H1 (cell line): ENCODE measurements around the gene TTC38. TPM values are rescaled to one million over a fixed set of nuclear protein-coding genes. Genes with fewer than 3 reads are reported as not detected.

ENCODE experiments used
- CTCF ChIA-PET: fragments of 300-600 bp; sonication (Branson Sonifier 250); formaldehyde crosslinking; loops from one replicate; lab custom pipeline; 2021; ENCODE audit not compliant: partially characterized antibody; lab: Charles Lee
- POLR2A ChIA-PET: fragments of 300-600 bp; sonication (Branson Sonifier 250); formaldehyde crosslinking; loops from one replicate; lab custom pipeline; 2021; ENCODE audit warnings: inconsistent platforms; ENCODE audit not compliant: partially characterized antibody; lab: Charles Lee
- DNase-seq, 2 experiments: peaks; one replicate each; pipeline versions ENCODE4 v3.0.0 to v3.0.0-alpha.2; 2010 to 2022; ENCODE audit warnings: low spot score in 2 of 2, low read depth in 1 of 2, mixed read lengths in 1 of 2
- FAIRE-seq: peaks from 2 replicates; lab custom pipeline; 2011; peaks lifted over from hg19 to GRCh38; lab: Jason Lieb, UNC
- H2AFZ ChIP-seq: 2 replicates; pipeline ENCODE4 v1.8.1; 2012; ENCODE audit warnings: low read length, inconsistent platforms
- H2AK5ac ChIP-seq: 2 replicates; pipeline ENCODE4 v1.6.1; 2013; ENCODE audit warnings: low read depth, low read length
- H2BK120ac ChIP-seq: replicated peaks from 2 replicates; pipeline ENCODE3; 2013; ENCODE audit warnings: low read depth, low read length, inconsistent platforms
- H2BK12ac ChIP-seq: 2 replicates; pipeline ENCODE4 v1.6.1; 2013; ENCODE audit warnings: low read depth, low read length
- H2BK15ac ChIP-seq: 2 replicates; pipeline ENCODE4 v1.6.1; 2013; ENCODE audit warnings: low read length
- H2BK20ac ChIP-seq: 2 replicates; pipeline ENCODE4 v1.6.1; 2013; ENCODE audit warnings: low read length
- H2BK5ac ChIP-seq: 2 replicates; pipeline ENCODE4 v1.6.1; 2013; ENCODE audit warnings: low read depth, low read length
- H3K14ac ChIP-seq: 2 replicates; pipeline ENCODE4 v1.6.1; 2013; ENCODE audit warnings: inconsistent platforms; ENCODE audit not compliant: insufficient read length
- H3K18ac ChIP-seq: 2 replicates; pipeline ENCODE4 v1.6.1; 2013; ENCODE audit warnings: low read length; ENCODE audit errors: extremely low read depth
- H3K23ac ChIP-seq: 2 replicates; pipeline ENCODE4 v1.6.1; 2013; ENCODE audit warnings: inconsistent platforms; ENCODE audit not compliant: insufficient read length
- H3K23me2 ChIP-seq: 2 replicates; pipeline ENCODE4 v1.6.1; 2013; ENCODE audit warnings: low read depth, low read length
- H3K27ac ChIP-seq: 2 replicates; pipeline ENCODE4 v1.6.1; 2011; ENCODE audit warnings: low read depth, low read length, inconsistent platforms
- H3K27me3 ChIP-seq, 4 experiments: replicated peaks in 1 of 4; 1 replicate in 1 of 4; 2 replicates in 3 of 4; pipeline versions ENCODE4 v1.6.1 to v1.8.1; 2011 to 2013; ENCODE audit warnings: low read length in 3 of 4, mild to moderate bottlenecking in 3 of 4, inconsistent platforms in 2 of 4, mixed read lengths in 2 of 4, moderate library complexity in 1 of 4; ENCODE audit not compliant: control insufficient read depth in 3 of 4, insufficient read depth in 3 of 4; ENCODE audit errors: extremely low read depth in 1 of 4
- H3K36me3 ChIP-seq, 4 experiments: 2 replicates each; pipeline versions ENCODE4 v1.6.1 to v1.8.1; 2011 to 2013; ENCODE audit warnings: mild to moderate bottlenecking in 4 of 4, low read length in 3 of 4, moderate library complexity in 2 of 4, control low read depth in 1 of 4, inconsistent platforms in 1 of 4; ENCODE audit not compliant: insufficient read depth in 4 of 4, control insufficient read depth in 2 of 4
- H3K4ac ChIP-seq: replicated peaks from 2 replicates; pipeline ENCODE3; 2013; ENCODE audit warnings: low read length, low read depth, mixed read lengths, inconsistent platforms; ENCODE audit not compliant: insufficient read length
- H3K4me1 ChIP-seq, 4 experiments: replicated peaks in 1 of 4; 1 replicate in 1 of 4; 2 replicates in 3 of 4; pipeline versions ENCODE4 v1.6.1 to v1.8.1; 2011 to 2013; ENCODE audit warnings: low read length in 3 of 4, inconsistent platforms in 2 of 4, mixed read lengths in 1 of 4; ENCODE audit not compliant: insufficient read depth in 4 of 4, control insufficient read depth in 3 of 4
- H3K4me2 ChIP-seq, 2 experiments: 2 replicates each; pipeline versions ENCODE4 v1.6.1 to v1.8.1; 2011 to 2013; ENCODE audit warnings: low read depth in 2 of 2, low read length in 2 of 2, control low read depth in 1 of 2, inconsistent platforms in 1 of 2, mild to moderate bottlenecking in 1 of 2; ENCODE audit not compliant: insufficient read depth in 1 of 2
- H3K4me3 ChIP-seq, 4 experiments: fragments of 200-600, 300-600 bp in 1 of 4; sonication (generic), shearing (Covaris generic), sonication (Bioruptor Twin) in 1 of 4; 2 replicates each; pipeline versions ENCODE4 v1.5.1 to v1.8.1; 2011 to 2016; ENCODE audit warnings: low read length in 4 of 4, low read depth in 3 of 4, control low read depth in 2 of 4, inconsistent platforms in 2 of 4, mild to moderate bottlenecking in 2 of 4, mixed read lengths in 1 of 4, moderate library complexity in 1 of 4; ENCODE audit not compliant: insufficient read depth in 2 of 4; ENCODE audit errors: extremely low read depth in 1 of 4
- H3K56ac ChIP-seq: replicated peaks from 2 replicates; pipeline ENCODE3; 2013; ENCODE audit warnings: low read depth, mild to moderate bottlenecking, mixed read lengths, low read length, inconsistent platforms; ENCODE audit not compliant: insufficient read length
- H3K79me1 ChIP-seq: 2 replicates; pipeline ENCODE4 v1.6.1; 2013; ENCODE audit warnings: low read depth, low read length, control low read depth
- H3K79me2 ChIP-seq, 2 experiments: 2 replicates each; pipeline versions ENCODE4 v1.6.1 to v1.8.1; 2012 to 2013; ENCODE audit warnings: low read length in 2 of 2, mild to moderate bottlenecking in 2 of 2, inconsistent platforms in 1 of 2; ENCODE audit not compliant: insufficient read depth in 2 of 2, control insufficient read depth in 1 of 2
- H3K9ac ChIP-seq, 4 experiments: replicated peaks in 1 of 4; 1 replicate in 1 of 4; 2 replicates in 3 of 4; pipeline versions ENCODE4 v1.6.1 to v1.8.1; 2011 to 2013; ENCODE audit warnings: low read depth in 3 of 4, low read length in 3 of 4, control low read depth in 2 of 4, mild to moderate bottlenecking in 2 of 4, moderate library complexity in 2 of 4, inconsistent platforms in 1 of 4; ENCODE audit errors: extremely low read depth in 1 of 4
- H3K9me3 ChIP-seq, 2 experiments: 2 replicates each; pipeline versions ENCODE4 v1.6.1 to v1.8.1; 2012 to 2013; ENCODE audit warnings: mild to moderate bottlenecking in 2 of 2, moderate library complexity in 2 of 2, control low read depth in 1 of 2, inconsistent platforms in 1 of 2, low read depth in 1 of 2, low read length in 1 of 2, mixed read lengths in 1 of 2; ENCODE audit not compliant: insufficient read depth in 2 of 2
- H4K20me1 ChIP-seq, 2 experiments: replicated peaks in 1 of 2; 2 replicates each; pipeline versions ENCODE3 to v1.8.1; 2011 to 2013; ENCODE audit warnings: inconsistent platforms in 2 of 2, low read length in 2 of 2, mild to moderate bottlenecking in 1 of 2; ENCODE audit not compliant: insufficient read depth in 2 of 2, control insufficient read depth in 1 of 2
- H4K5ac ChIP-seq: 2 replicates; pipeline ENCODE4 v1.6.1; 2013; ENCODE audit warnings: low read length, low read depth, mixed read lengths, inconsistent platforms; ENCODE audit not compliant: insufficient read length
- H4K8ac ChIP-seq: 2 replicates; pipeline ENCODE4 v1.8.0; 2013; ENCODE audit warnings: mild to moderate bottlenecking, moderate library complexity, low read length, inconsistent platforms; ENCODE audit not compliant: insufficient read depth; ENCODE audit errors: extremely low read depth
- H4K91ac ChIP-seq: replicated peaks from 2 replicates; pipeline ENCODE3; 2013; ENCODE audit warnings: low read length, mixed read lengths, inconsistent platforms; ENCODE audit not compliant: insufficient read length
- ASH2L ChIP-seq: fragments of 200-600, 300-600 bp; sonication (generic); IDR thresholded peaks from one replicate; pipeline ENCODE4 v1.7.1; 2017; ENCODE audit warnings: low read length
- CEBPB ChIP-seq: IDR thresholded peaks from 2 replicates; pipeline ENCODE4 v1.6.1; 2012; ENCODE audit warnings: low read depth, low read length
- EP300 ChIP-seq, 2 experiments: IDR thresholded peaks; 1 replicate in 1 of 2; 2 replicates in 1 of 2; pipeline ENCODE4 v1.6.1; 2011 to 2012; ENCODE audit warnings: low read depth in 2 of 2, low read length in 2 of 2, mild to moderate bottlenecking in 2 of 2, borderline replicate concordance in 1 of 2, inconsistent platforms in 1 of 2, moderate library complexity in 1 of 2
- KDM1A ChIP-seq: fragments of 200-600, 300-600 bp; sonication (generic); IDR thresholded peaks from 2 replicates; pipeline ENCODE4 v1.7.1; 2016; ENCODE audit warnings: mild to moderate bottlenecking, low read length, borderline replicate concordance
- KDM4A ChIP-seq: IDR thresholded peaks from one replicate; pipeline ENCODE4 v1.7.1; 2012; ENCODE audit warnings: low read depth, mild to moderate bottlenecking, moderate library complexity, low read length, inconsistent platforms; ENCODE audit not compliant: severe bottlenecking
- POLR2AphosphoS5 ChIP-seq: IDR thresholded peaks from 2 replicates; pipeline ENCODE4 v1.6.1; 2011; ENCODE audit warnings: low read depth, low read length
- POU5F1 ChIP-seq: IDR thresholded peaks from 2 replicates; pipeline ENCODE4 v1.6.1; 2011; ENCODE audit warnings: low read depth, mild to moderate bottlenecking, low read length, moderate library complexity
- SIX5 ChIP-seq: IDR thresholded peaks from 2 replicates; pipeline ENCODE4 v1.6.1; 2011; ENCODE audit warnings: mild to moderate bottlenecking, low read depth, low read length
- YY1 ChIP-seq: IDR thresholded peaks from 2 replicates; pipeline ENCODE4 v1.6.1; 2011; ENCODE audit warnings: low read depth, mild to moderate bottlenecking, low read length
- WGBS, 2 experiments: shearing (Covaris generic) in 1 of 2; methylation state at CpG; one replicate each; pipeline versions ENCODE4 v1.1.6 to v1.1.7; 2013 to 2015; ENCODE audit warnings: low lambda C conversion rate in 2 of 2, mixed read lengths in 2 of 2, inconsistent platforms in 1 of 2, low coverage in 1 of 2, missing lambda C conversion rate in 1 of 2; ENCODE audit not compliant: insufficient replicate concordance in 2 of 2, insufficient coverage in 1 of 2, insufficient read length in 1 of 2; ENCODE audit errors: extremely low coverage in 1 of 2, missing lambda C conversion rate in 1 of 2; 5-methylcytosine and 5-hydroxymethylcytosine counted together
- polyA plus RNA-seq, 7 experiments: library from polyadenylated mRNA; depleted of rRNA in 3 of 7; stranded (reverse) in 5 of 7; unstranded in 2 of 7; fragments of >200 nt in 5 of 7; fragments of 200-250 nt in 2 of 7; gene quantifications; 1 replicate in 5 of 7; 2 replicates in 1 of 7; 4 replicates in 1 of 7; pipeline versions ENCODE4 v1.2.1 to v1.2.3, GENCODE V29; 2011 to 2013; ENCODE audit warnings: missing spikeins in 2 of 7, mixed read lengths in 2 of 7
- total RNA-seq: library from RNA; stranded (reverse); fragmentation: NEBNext Ultra II Directional; extraction: Animal tissue kit (Norgen Biotek cat#: 25700); gene quantifications from 2 replicates; pipeline ENCODE4 v1.2.1, GENCODE V29; 2021
- TF ChIP-seq, protein P1 (sequence below): IDR thresholded peaks from 2 replicates; pipeline ENCODE4 v1.6.1; 2011; ENCODE audit warnings: low read depth, mild to moderate bottlenecking, low read length; ENCODE audit not compliant: insufficient read depth
- TF ChIP-seq, protein P2 (sequence below): IDR thresholded peaks from 2 replicates; pipeline ENCODE4 v1.6.1; 2012; ENCODE audit warnings: low read length, inconsistent platforms

The TTC38 gene
- total and polyA plus RNA-seq, 2 of the 8 experiments (the other 6 are each of a cell fraction or from before 2014, with no cell fraction given): 25.3 to 34.8 TPM

DNA sequence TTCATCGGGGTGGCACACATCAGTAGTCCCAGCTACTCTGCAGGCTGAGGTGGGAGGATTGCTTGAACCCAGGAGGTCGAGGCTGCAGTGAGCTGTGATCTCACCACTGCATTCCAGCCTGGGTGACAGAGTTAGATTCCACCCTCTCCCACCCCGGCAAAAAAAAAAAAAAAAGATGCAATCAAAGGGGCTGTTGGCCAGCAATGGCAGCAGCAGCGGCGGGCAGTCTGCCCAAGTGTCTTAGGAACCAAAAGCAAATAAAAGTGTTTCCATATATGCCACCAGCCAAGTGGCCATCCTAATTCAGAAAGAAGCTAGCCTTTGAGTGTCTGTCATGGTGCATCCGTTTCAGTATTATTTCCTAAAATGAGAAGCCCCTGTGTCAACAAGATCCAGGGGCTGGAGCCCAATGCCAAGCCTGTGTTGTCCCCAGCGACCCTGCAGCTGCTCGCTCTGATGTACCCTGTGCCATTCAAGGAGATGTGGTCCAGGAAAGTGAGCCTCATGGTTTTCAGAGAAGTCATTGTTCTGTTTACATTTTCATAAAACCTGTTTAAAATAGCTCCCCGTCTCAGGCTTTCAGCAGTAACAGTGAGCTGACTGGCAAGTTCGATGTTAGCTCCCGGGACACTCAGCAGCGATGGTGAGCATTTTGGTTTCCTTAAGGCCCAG lies 30.2 kb upstream of the TTC38 start:
- H3K36me3 ChIP-seq: no peaks in the 10 kb centered on the region
- no peak overlapping the region for H2BK15ac ChIP-seq
- no peak overlapping the region for H4K5ac ChIP-seq
- H3K23me2 ChIP-seq: no peaks in the 10 kb centered on the region
- H3K4me3 ChIP-seq: no peak overlapping the region
- H3K14ac ChIP-seq: no peak overlapping the region
- no peaks in the 10 kb centered on the region for H4K20me1 ChIP-seq
- H4K91ac ChIP-seq: no peak overlapping the region
- no peaks in the 10 kb centered on the region for H3K79me2 ChIP-seq
- no peaks in the 10 kb centered on the region for H3K9me3 ChIP-seq
- H4K8ac ChIP-seq: no peak overlapping the region
- no peak overlapping the region for H3K27ac ChIP-seq
- H3K9ac ChIP-seq: no peak overlapping the region
- ChIA-PET POLR2A (interaction anchor here (1.0 kb wide), 1 partner anchor 88 kb away, joined by 3 read pairs; no protein-coding TSS in a partner anchor), CTCF (interaction anchor here (0.8 kb wide), 1 partner anchor 9 kb away, joined by 3 read pairs; no protein-coding TSS in a partner anchor)
- no peaks in the 10 kb centered on the region; a peak in 1 of 7 replicates for H3K27me3 ChIP-seq
- H3K79me1 ChIP-seq: no peaks in the 10 kb centered on the region
- H3K4me1 ChIP-seq: no peaks in the 10 kb centered on the region
- H2AK5ac ChIP-seq: no peak overlapping the region
- H2BK12ac ChIP-seq: no peak overlapping the region
- DNase-seq: no peak
- WGBS, 2 experiments: 90% methylated on average over 11 of the region's 12 CpGs; no CpG with 5 or more reads in 1 of the 2 experiments
- H2BK5ac ChIP-seq: no peak overlapping the region
- H3K56ac ChIP-seq: no peak overlapping the region
- H2AFZ ChIP-seq: no peak overlapping the region
- FAIRE-seq: no peak
- H2BK120ac ChIP-seq: no peak overlapping the region
- H3K23ac ChIP-seq: no peak overlapping the region
- no peak overlapping the region for H2BK20ac ChIP-seq
- no peak overlapping the region for H3K4ac ChIP-seq
- H3K4me2 ChIP-seq: no peak overlapping the region
- H3K18ac ChIP-seq: no peak overlapping the region
- TF ChIP-seq KDM4A: no peak
- TF ChIP-seq KDM1A: no peak
- TF ChIP-seq, protein P1, sequence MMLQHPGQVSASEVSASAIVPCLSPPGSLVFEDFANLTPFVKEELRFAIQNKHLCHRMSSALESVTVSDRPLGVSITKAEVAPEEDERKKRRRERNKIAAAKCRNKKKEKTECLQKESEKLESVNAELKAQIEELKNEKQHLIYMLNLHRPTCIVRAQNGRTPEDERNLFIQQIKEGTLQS: no peak
- no peak for TF ChIP-seq POLR2AphosphoS5
- TF ChIP-seq, protein P2, sequence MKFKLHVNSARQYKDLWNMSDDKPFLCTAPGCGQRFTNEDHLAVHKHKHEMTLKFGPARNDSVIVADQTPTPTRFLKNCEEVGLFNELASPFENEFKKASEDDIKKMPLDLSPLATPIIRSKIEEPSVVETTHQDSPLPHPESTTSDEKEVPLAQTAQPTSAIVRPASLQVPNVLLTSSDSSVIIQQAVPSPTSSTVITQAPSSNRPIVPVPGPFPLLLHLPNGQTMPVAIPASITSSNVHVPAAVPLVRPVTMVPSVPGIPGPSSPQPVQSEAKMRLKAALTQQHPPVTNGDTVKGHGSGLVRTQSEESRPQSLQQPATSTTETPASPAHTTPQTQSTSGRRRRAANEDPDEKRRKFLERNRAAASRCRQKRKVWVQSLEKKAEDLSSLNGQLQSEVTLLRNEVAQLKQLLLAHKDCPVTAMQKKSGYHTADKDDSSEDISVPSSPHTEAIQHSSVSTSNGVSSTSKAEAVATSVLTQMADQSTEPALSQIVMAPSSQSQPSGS: no peak
- TF ChIP-seq SIX5: no peak
- TF ChIP-seq CEBPB: no peak
- TF ChIP-seq ASH2L: no peak
- TF ChIP-seq EP300 (IDR thresholded peaks at IDR 0.05; ENCODE audit: borderline replicate concordance in 1 of 2, low read depth in 2 of 2, low read length in 2 of 2): no peak
- TF ChIP-seq POU5F1: no peak
- TF ChIP-seq YY1: no peak
